Limb (tissue), 2 donors: ENCODE results near the gene GRAMD2B.
"Not testable (repeated sequence)": the region's sequence is repeated elsewhere in the genome, so short reads cannot be mapped to it uniquely, and the experiment has no call there.

Experiments used
- DNase-seq, 2 donors: peaks; one replicate each; pipeline ENCODE4 v3.0.0-alpha.2; 2016; ENCODE audit errors: extremely low spot score in 2 of 2

Gene GRAMD2B, protein sequence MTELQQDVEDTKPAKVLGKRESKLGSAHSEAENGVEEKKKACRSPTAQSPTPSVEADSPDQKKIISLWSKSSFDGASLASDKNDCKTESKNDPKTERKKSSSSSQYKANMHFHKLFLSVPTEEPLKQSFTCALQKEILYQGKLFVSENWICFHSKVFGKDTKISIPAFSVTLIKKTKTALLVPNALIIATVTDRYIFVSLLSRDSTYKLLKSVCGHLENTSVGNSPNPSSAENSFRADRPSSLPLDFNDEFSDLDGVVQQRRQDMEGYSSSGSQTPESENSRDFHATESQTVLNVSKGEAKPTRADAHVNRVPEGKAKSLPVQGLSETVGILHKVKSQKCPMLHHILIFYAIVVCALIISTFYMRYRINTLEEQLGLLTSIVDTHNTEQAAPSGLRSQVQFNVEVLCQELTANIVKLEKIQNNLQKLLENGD

DNA sequence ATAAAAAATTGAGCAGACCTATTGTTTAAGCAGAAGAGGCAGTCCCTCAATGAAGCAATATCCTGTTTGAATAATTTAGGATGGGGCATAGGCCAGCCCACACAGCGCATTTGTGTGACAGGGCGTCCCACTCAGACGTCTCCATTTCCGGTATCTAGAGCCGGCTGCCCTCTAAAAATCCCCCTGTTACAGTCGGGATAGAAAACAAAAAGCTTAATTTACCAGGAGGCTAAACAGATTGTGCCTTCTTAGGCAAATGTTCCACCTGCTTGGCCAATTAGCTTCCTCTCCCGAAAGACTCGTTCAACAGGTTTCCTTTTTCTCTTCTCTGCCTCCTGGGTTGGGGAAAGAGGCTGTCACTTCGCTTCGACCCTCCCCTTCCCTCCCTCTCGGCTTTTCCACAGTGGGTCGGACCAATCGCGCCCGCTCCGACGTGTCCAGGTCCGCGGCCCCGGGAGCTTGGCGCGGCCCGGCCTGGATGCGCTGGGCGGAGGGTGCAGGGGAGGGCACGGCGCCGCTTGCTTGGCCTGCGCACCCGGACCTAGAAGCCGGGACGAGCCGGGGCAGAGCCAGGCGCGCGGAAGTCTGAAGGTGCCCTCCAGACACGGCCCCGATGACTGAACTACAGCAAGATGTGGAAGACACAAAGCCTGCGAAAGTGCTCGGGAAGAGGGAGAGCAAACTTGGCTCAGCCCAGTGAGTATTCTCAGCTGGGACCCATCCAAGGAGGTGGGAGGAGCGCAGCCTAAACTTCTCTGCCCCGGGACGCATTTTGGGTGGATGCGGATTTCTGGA, at the start of gene GRAMD2B:
Gene GRAMD2B (plus strand): TSS at position 416 of the 795 bp plus-strand sequence. CDS start 198 bp downstream, at position 614.
- peak; percentile 77 to 79 for DNase-seq

DNA sequence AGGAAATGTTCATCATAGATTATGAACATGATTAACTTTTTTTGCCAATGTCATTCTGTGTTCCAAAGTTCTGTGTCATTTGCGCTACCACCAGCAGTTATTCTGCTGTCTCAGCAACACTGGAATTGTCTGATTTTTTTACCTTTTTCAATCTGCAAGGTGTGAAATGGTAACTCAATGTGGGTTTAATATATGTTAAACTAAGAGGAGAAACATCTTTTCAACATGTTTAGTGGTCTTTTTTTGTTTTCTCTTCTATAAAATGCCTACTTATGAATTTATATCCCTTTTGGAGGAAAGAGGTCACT, 49.1 kb upstream of the GRAMD2B start:
- no peak for DNase-seq

DNA sequence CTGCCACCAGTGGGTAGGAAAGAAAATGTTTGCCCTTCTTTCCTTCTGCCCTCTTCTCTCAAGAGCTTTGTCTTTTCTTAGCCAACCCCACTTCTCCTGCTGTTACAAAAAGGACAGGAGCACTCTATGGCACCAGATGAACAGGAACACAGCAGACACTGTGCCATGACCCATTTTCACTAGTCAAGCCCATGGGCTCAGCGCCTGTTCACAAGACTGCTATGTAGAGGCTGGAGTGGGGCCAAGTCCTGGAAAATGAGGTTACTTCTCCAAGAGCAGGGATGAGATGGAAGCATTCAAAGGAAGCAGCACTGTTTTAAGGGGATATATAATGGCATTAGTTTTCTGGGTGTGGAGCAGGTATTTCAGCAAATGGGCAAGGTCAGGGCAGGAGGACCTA, 46.8 kb upstream of the GRAMD2B start:
- DNase-seq: no peak

DNA sequence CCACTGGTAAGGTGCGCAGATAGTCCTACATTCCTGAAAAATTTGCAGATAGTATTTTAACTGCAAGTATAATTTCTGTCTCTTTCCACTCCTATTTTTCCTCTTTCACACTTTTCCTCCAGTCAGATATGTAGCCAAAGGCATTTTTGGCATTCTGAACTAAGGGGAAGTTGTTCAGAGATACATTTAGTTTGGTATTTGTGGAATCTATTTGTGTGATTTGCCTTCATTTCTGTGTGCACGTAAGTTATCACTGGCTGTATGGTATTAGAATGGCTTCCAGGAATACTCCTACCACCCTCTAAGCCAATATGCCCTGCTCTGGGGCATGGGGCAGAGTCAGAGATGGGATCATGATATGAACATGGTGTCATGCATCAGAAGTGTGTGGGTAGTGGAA, 45.8 kb upstream of the GRAMD2B start:
- no peak for DNase-seq

DNA sequence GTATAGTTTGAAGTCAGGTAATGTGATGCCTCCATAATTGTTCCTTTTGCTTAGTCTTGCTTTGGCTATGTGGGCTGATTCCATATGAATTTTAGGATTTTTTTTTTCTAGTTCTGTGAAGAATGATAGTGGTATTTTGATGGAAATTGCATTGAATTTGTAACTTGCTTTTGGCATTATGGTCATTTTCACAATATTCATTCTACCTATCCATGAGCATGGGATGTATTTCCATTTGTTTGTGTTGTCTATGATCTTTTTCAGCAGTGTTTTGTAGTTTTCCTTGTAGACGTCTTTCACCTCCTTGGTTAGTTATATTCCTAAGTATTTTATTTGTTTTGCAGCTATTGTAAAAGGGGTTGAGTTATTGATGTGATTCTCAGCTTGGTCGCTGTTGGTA, 42.9 kb upstream of the GRAMD2B start:
- DNase-seq: not testable (repeated sequence)

DNA sequence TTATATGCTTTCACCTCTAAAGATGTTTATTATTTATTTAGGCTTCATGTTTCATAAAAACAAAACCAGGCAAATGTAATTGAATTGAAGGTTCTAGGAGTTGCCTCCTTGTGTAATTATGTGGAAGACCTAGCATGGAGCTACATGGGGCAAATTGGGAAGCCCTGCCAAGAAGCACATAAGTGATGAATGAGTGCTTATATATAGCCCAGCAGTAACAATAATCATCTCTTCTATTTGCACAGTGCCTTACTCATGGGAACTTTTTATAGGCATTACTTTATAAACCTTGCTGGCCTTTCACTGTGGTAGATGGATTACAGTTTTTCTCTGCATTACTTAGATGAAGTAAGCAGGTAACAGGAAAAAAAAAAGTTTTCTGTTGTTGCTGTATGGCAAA, 40.0 kb upstream of the GRAMD2B start:
- DNase-seq: no peak

DNA sequence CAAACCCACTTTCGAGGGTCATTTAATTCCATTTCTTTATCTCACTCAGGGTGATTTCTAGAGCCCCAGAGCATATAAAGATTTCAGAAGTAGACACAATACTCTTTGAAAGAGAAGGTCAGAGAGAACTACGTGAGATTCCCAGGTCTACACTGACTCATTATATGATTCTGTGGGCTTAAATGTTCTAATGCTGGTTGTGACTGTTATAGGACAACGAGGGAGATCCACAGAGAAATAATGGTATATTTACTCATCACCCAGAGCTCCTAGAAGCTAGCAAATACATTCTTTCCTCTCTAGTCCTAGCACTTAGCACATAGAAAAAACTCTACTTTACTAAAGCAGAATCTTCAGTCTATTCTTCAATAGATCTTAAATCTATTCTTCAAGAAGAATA, 39.4 kb upstream of the GRAMD2B start:
- DNase-seq: no peak

DNA sequence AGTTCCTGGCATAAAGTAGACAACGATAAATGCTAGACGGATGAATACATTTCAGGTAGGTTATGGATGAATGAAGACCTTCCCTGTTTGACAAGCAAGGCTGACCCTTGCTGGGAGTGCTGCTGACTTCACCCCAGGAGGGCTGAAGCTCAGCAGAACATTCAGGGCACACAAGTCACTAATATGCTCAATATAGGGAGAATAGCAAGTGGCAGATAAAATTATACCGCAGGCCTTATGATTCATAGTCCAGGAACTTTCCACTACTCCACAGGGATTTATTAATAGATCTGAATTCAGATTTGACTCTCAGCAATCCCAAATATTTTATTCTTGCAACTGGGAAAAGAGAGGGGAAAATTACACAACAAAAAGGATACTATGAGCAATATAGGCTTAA, 38.2 kb upstream of the GRAMD2B start:
- no peak for DNase-seq

DNA sequence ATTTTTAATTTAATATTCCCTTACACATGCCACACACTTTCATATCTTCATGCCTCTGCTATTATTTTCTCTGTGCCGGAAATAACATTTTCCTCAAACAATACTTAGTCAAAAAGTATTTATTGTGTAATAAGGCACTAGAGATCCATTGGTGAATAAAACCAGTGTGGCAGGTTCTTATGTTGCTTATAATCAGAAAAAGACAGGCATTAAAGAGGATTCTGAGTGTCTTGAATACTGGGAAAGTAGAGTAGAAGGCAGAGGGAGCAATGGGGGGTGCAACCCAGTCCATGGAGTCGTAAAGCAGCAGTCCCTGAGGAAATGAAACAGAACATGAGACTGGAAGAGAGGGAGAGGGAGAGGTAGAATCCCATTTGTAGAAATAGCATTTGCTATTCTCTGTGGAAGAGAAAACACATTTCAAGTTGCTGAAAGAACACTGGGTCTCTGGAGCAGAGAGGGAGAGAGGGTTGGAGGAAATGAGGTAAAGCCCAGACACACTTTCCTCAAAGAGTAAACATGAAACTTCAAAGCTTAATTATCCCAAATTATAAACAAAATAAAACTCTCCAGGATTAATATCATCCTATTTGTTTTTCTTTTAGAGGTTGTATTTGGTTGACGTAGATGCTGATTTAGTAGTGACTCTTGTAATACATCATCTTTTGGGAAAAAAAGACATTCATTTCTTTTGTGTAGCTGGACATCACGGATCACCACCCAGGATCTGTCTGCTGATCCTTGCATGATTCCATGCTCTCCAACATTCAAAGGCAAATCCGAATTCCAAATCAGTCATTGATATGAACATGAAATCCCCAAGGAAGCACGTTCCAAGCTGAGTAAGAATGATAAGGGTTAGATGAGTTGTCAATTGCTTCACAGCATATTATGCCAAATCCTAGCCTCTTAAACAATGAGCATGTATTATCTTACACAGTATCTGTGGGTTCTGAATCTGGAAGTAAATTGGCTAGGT, 37.4 kb upstream of the GRAMD2B start:
- DNase-seq: no peak

DNA sequence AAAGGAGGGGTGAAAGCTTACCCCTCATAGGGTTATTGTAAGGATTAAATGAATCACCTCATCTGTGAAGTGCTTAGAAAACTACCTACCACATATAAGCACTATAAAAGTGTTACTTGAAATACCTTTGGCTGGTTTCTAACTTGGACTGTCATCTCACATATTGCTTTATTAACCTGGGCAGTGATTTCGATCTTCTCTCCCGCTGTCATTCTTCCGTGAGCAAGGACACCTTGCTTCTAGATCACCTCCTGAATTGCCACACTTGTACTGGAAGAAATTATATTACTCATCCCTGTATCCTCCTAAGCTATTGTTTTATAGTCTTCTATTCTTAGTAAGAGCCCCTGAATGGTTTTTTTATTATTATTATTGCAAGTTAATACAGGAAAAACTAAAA, 34.0 kb upstream of the GRAMD2B start:
- no peak for DNase-seq

DNA sequence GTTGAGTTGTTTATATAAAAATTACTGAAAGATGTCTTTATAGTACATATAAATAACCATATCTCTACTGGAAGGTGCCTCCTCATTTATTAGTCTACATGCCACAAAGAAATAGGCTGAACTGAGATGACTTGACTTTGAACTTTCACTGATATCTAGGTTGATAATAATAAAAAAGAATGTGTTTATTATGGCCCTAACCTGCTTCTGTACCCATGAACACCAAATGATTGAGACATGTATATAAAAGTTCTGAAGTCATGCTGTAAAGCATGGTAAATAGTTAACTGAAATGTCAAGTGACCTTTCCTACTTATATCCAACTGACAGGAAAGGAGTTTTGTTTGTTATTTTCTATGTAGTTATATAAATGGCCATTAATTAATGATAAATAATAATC, 33.2 kb upstream of the GRAMD2B start:
- DNase-seq: no peak

DNA sequence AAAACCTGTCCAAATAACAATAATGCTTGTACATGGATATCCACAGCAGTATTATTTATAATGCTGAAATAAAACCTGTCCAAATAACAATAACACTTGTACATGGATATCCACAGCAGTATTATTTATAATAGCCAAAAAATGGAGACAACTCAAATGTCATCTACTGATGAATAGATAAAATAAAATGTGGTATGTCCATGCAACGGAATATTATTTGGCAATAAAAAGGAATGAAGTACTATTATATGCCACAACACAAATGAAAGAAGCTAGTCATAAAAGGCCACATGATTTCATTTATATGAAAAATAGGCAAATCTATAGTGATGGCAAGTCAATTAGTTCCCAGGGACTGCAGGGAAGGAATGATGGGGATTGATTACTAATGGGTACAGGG, 31.8 kb upstream of the GRAMD2B start:
- no peak for DNase-seq

DNA sequence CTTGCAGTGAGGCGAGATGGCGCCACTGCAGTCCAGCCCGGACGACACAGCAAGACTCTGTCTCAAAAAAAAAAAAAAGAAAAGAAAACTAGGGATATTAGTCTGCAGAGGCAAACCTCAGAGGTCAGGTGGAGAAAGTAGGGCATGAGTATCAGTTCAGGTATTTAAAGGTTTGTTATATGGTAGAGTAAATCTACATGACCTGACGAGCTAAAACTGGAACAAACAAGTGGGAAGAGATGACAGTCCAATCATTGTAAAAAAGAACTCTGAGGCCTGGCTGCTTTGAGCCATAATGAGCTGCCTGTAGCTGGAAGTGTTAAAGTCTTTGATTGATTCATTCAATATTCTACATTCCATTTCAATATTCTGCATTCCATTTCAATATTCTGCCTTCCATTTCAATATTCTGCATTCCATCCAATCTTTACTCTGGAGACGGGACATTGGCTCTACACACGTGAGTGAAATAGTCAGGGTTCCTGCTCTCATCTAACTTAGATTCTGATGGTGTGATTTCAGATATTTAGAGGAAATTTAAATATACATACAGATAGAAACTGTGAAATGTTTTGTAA, 28.9 kb upstream of the GRAMD2B start:
- DNase-seq: no peak

DNA sequence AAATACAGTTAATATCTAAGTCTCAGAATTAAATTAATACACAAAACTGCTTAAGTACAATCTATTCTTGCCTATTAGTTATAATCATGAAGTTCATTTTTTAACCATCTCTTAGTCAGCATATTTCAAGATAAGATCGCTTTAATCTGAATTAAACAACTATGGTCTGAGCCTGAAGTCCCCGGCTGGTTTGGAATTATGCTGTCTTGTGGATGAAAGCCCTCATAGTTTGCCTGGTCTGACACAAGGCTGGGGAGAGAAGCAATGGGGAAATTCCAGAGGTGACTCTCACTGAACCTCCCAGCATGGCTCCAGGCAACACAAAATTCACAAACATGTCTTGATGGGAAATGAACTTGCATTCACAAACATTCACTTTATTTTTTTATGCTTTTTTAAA, 28.0 kb upstream of the GRAMD2B start:
- no peak for DNase-seq

DNA sequence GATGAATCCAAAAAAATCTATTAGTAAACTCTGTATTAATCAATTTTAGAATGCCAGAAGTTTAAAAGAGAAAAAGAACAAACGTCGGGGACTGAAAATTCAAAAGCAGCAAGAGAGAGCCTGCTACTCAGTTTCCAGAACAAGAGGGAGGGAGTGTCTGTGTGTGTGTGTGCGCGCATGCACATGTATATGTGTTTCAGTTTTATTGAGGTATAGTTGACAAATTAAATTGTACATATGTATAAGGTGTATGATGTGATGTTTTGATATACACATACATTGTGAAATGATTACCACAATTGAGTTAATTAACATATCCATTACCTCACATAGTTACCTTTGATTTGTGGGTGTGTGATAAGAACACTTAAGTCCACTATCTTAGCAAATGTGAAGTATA, 27.6 kb upstream of the GRAMD2B start:
- DNase-seq: no peak

DNA sequence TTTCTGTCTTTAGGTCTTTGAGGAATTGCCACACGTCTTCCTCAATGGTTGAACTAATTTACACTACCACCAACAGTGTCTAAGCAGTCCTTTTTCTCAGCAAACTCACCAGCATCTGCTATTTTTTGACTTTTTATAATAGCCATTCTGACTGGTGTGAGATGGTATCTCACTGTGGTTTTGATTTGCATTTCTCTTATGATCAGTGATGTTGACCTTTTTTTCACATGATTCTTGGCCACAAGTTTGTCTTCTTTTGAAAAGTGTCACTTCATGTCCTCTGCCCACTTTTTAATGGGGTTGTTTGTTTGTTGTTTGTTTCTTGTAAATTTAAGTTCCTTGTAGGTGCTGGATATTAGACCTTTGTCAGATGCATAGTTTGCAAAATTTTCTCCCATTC, 26.5 kb upstream of the GRAMD2B start:
- DNase-seq: not testable (repeated sequence)

DNA sequence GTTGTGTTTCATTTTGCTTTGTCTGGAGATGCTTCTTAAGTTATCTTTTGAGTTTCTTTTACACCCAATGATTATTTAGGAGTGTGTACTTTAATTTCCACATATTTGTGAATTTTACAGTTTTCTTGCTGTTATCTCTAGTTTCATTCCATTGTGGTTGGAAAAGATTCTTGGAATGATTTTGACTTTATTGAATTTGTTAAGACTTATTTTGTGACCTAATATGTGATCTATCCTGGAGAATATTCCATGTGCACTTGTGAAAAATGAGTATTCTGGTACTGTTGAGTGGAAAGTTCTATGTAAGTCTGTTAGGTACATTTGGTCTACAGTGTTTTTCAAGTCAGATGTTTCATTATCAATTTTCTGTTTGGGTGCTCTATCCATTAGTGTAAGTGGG, 24.4 kb upstream of the GRAMD2B start:
- DNase-seq: no peak

DNA sequence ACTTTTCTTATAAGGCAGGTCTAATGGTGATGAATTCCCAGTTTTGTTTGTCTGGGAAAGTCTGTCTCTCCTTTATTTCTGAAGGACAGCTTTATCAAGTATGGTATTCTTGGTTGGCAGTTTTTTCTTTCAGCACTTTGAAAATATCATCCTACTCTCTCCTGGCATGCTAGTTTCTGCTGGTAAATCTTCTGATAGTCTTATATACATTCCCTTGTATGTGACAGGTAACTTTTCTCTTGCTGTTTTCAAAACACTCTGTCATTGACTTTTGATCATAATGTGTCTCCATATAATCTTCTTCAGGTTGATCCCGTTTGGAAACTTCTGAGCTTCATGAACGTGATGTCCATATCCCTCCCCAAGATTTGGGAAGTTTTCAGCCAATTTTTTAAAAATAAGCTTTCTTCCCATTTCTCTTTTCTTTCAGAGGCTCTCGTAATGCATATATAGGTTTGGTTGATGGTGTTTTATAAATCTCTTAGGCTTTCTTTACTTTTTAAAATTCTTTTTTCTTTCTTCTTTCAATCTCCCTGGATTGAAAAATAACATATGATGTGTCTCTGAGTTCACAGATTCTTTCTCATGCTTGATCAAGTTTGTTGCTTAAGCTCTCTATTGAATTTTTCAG, 22.5 kb upstream of the GRAMD2B start:
- DNase-seq: no peak

DNA sequence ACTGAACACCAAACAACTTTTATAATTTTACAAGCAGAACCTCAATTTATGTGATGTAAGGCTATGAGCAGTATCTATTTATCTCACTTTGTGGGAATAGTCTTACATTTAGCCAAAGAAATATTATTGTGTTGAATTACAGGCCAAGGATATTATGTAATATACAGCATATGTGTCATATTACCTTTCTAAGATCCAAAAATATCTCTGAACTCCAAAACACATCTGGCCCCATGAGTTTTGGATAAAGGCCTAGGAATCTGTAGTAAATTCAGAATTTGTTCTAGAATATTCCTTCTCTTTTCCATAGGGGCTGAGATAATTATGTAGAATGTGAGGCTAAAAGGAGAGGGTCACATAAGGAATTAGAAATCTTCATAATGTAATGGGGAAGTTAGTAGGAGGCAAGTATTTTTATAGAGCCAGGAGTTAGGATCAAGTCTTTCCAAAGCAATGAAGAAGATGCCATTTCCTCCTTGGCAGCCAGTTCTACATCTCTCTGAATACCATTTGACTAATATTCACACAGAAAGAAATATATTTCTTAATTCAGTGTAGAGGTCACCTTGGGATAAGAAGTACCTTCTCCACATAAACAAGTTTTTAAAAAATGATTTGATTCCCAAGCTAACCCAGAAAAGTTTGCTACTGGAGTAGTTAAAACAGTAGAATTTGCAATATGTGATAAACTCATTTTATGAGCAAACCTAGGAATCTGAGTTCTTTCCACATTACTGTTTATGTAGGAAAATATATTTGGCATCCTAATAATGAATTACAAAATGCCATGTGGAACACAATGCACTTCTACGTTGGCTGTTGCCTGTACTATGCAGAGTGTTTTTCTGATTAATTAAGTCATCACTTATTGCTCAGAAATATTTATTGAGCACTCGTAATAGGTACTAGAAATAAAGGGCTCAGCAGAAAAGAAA, 20.3 kb upstream of the GRAMD2B start:
- DNase-seq: no peak

DNA sequence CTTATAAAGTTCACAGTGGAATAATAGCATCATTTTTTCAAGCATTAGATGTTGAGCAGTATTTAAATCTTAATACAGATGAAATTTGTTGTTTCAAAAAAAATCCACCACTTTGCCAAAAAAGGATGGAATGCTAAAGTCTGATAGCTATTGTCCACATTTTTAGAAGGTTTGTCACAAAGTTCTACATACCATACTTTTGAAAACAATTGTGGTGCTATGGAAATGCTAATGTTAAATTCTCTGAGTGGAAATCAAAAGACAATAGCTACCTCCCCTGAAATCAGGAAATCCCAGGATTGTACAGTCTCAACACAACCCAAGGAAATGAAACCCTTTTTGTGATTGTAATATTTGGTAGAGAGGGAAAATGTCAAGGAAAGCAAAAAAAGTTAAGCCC, 19.3 kb upstream of the GRAMD2B start:
- DNase-seq: no peak
